PC-9 (cell line): ENCODE measurements around the gene TP53TG5. TPM values are rescaled to one million over a fixed set of nuclear protein-coding genes. Genes with fewer than 3 reads are reported as not detected.

Experiments
- BruUV-seq: library from RNA; stranded (reverse); fragments of 400-500 nt; replicated peaks from 2 replicates; lab custom pipeline; 2021; lab: Mats Ljungman, UMichigan
- CTCF ChIA-PET: fragments of 300-600 bp; sonication (Branson Sonifier 250); formaldehyde crosslinking; loops from one replicate; lab custom pipeline; 2022; ENCODE audit warnings: antibody characterized with exemption; lab: Charles Lee
- POLR2A ChIA-PET: fragments of 300-600 bp; sonication (Branson Sonifier 250); formaldehyde crosslinking; loops from one replicate; lab custom pipeline; 2022; ENCODE audit warnings: antibody characterized with exemption; ENCODE audit not compliant: unreplicated experiment; lab: Charles Lee
- DNase-seq, 2 experiments: peaks; one replicate each; pipeline versions ENCODE4 v3.0.0 to v3.0.0-alpha.2; 2015 to 2022; ENCODE audit warnings: mixed read lengths in 1 of 2
- H2AFZ ChIP-seq: fragments of 200-600 bp; sonication (generic); 2 replicates; pipeline ENCODE4 v1.8.1; 2017; ENCODE audit warnings: antibody characterized with exemption
- H3F3A ChIP-seq: fragments of 200-600 bp; sonication (generic); 2 replicates; pipeline ENCODE4 v1.8.1; 2017; ENCODE audit warnings: antibody characterized with exemption, mild to moderate bottlenecking, low read depth; ENCODE audit not compliant: insufficient read depth
- H3K27ac ChIP-seq: fragments of 200-600 bp; sonication (generic); 2 replicates; pipeline ENCODE4 v1.6.1; 2016; ENCODE audit warnings: mixed run types
- H3K27me3 ChIP-seq: fragments of 200-600 bp; sonication (generic); 2 replicates; pipeline ENCODE4 v1.6.1; 2016; ENCODE audit warnings: low read depth, mixed run types; ENCODE audit not compliant: insufficient read depth
- H3K36me3 ChIP-seq: fragments of 200-600 bp; sonication (generic); 2 replicates; pipeline ENCODE4 v1.6.1; 2016; ENCODE audit warnings: low read depth, mixed run types
- H3K4me1 ChIP-seq: fragments of 200-600 bp; sonication (generic); replicated peaks from 2 replicates; pipeline ENCODE4 v1.6.1; 2016; ENCODE audit warnings: mixed run types; ENCODE audit not compliant: insufficient read depth
- H3K4me2 ChIP-seq: fragments of 200-600 bp; sonication (generic); 2 replicates; pipeline ENCODE4 v1.6.1; 2017; ENCODE audit warnings: mixed run types
- H3K4me3 ChIP-seq: fragments of 200-600 bp; sonication (generic); 2 replicates; pipeline ENCODE4 v1.6.1; 2016; ENCODE audit warnings: mixed run types
- H3K79me2 ChIP-seq: fragments of 200-600 bp; sonication (generic); 2 replicates; pipeline ENCODE4 v1.6.1; 2017; ENCODE audit warnings: low read depth, mixed run types
- H3K9me2 ChIP-seq: fragments of 200-600 bp; sonication (generic); 2 replicates; pipeline ENCODE4 v1.8.1; 2017; ENCODE audit warnings: mild to moderate bottlenecking; ENCODE audit not compliant: insufficient read depth
- H3K9me3 ChIP-seq: fragments of 200-600 bp; sonication (generic); 2 replicates; pipeline ENCODE4 v1.8.1; 2016; ENCODE audit warnings: low read depth; ENCODE audit not compliant: insufficient read depth
- H4K20me1 ChIP-seq: fragments of 200-600 bp; sonication (generic); 2 replicates; pipeline ENCODE4 v1.8.1; 2017; ENCODE audit not compliant: insufficient read depth
- CTCF ChIP-seq: fragments of 200-600 bp; sonication (generic); conservative IDR thresholded peaks from 2 replicates; pipeline ENCODE4 v1.6.1; 2017; ENCODE audit warnings: mixed run types, antibody characterized with exemption, mild to moderate bottlenecking, moderate library complexity
- EZH2 ChIP-seq: fragments of 200-600 bp; sonication (generic); IDR thresholded peaks from 2 replicates; pipeline ENCODE4 v1.8.0; 2017; ENCODE audit warnings: antibody characterized with exemption, low read depth
- intact Hi-C: fragments of 100-400 bp; cut with micrococcal nuclease; formaldehyde crosslinking; loops from one replicate; pipeline ENCODE4 v1.10.0; 2022; ENCODE audit not compliant: unreplicated experiment
- total RNA-seq: library from RNA; stranded (reverse); gene quantifications from 2 replicates; pipeline ENCODE4 v1.2.3, GENCODE V29; 2021

Gene TP53TG5
- total RNA-seq, 1 experiment from 2014 or later, result not detected

GRCh38 chr20:45361793-45362192 lies 16.3 kb downstream of the TP53TG5 start:
- intact Hi-C loops, result loop anchor here (2.0 to 5.0 kb wide), 3 partner anchors 17 to 76 kb away; no protein-coding TSS in a partner anchor
- H3K27ac ChIP-seq, result no peak overlapping the region
- H3K4me3 ChIP-seq, result no peak overlapping the region
- H3K9me2 ChIP-seq, result no peaks in the 10 kb centered on the region
- DNase-seq, result no peak
- peaks cover 19% of the 10 kb centered on the region for H3F3A ChIP-seq
- no TSS peak for BruUV-seq
- no peak overlapping the region for H3K4me2 ChIP-seq
- H3K27me3 ChIP-seq, result no peaks in the 10 kb centered on the region
- H3K79me2 ChIP-seq, result peaks cover 27% of the 10 kb centered on the region
- CTCF ChIA-PET, result interaction anchor here (0.8 to 1.5 kb wide), 2 partner anchors 18 to 57 kb away, joined by 3 to 4 read pairs; no protein-coding TSS in a partner anchor
- H3K36me3 ChIP-seq, result peaks cover 12% of the 10 kb centered on the region; the same call in 1 of the 2 replicates
- TF ChIP-seq EZH2 (no peak), CTCF (no peak)
- H2AFZ ChIP-seq, result no peak overlapping the region
- peaks cover 7% of the 10 kb centered on the region; the same call in 1 of the 2 replicates for H4K20me1 ChIP-seq
- POLR2A ChIA-PET, result interaction anchor here (2.3 kb wide), 1 partner anchor 14 kb away, joined by 13 read pairs; the partner anchor contains the start of gene SDC4
- H3K9me3 ChIP-seq, result no peaks in the 10 kb centered on the region
- peaks cover 41% of the 10 kb centered on the region for H3K4me1 ChIP-seq

- peaks cover 7% of the 10 kb centered on the region; the same call in 1 of the 2 replicates for H4K20me1 ChIP-seq
- H3K36me3 ChIP-seq, result no peaks in the 10 kb centered on the region
- peaks cover 10% of the 10 kb centered on the region for H3K79me2 ChIP-seq
- POLR2A ChIA-PET, result interaction anchor here (0.7 to 1.1 kb wide), 4 partner anchors 12 to 294 kb away, joined by 3 to 11 read pairs (median 6); no protein-coding TSS in a partner anchor
- no peak overlapping the region for H3K27ac ChIP-seq
- no peak overlapping the region for H2AFZ ChIP-seq
- H3K27me3 ChIP-seq, result no peaks in the 10 kb centered on the region
- no peak overlapping the region for H3K4me3 ChIP-seq
- TF ChIP-seq CTCF (no peak), EZH2 (no peak)
- H3F3A ChIP-seq, result peaks cover 39% of the 10 kb centered on the region
- DNase-seq, result peak in 1 of 2 experiments; percentile 61
- peaks cover 62% of the 10 kb centered on the region for H3K4me1 ChIP-seq
- BruUV-seq, result no TSS peak
- intact Hi-C loops, result loop anchor here (5.0 kb wide), 1 partner anchor 78 kb away; no protein-coding TSS in a partner anchor
- peak overlapping the region; percentile 2; the same call in 1 of the 2 replicates for H3K4me2 ChIP-seq
- CTCF ChIA-PET, result interaction anchor here (0.5 to 1.0 kb wide), 4 partner anchors 15 to 439 kb away, joined by 3 to 9 read pairs (median 4); no protein-coding TSS in a partner anchor
- no peaks in the 10 kb centered on the region for H3K9me2 ChIP-seq
- H3K9me3 ChIP-seq, result no peaks in the 10 kb centered on the region
Measured at GRCh38 chr20:45359406-45360148, 18.5 kb downstream of the TP53TG5 start.

GRCh38 chr20:45359069-45359405 lies 19.1 kb downstream of the TP53TG5 start:
- Histone ChIP-seq H3K27ac (no peak overlapping the region), H3F3A (peaks cover 39% of the 10 kb centered on the region), H4K20me1 (peaks cover 5% of the 10 kb centered on the region; the same call in 1 of the 2 replicates), H3K9me2 (no peaks in the 10 kb centered on the region), H3K4me2 (no peak overlapping the region), H3K79me2 (peaks cover 7% of the 10 kb centered on the region), H3K36me3 (no peaks in the 10 kb centered on the region), H3K4me3 (no peak overlapping the region), H3K4me1 (peaks cover 60% of the 10 kb centered on the region), H2AFZ (no peak overlapping the region), H3K9me3 (no peaks in the 10 kb centered on the region), H3K27me3 (no peaks in the 10 kb centered on the region)
- intact Hi-C loops, result no loop called here
- CTCF ChIA-PET, result interaction anchor here (1.0 kb wide), 2 partner anchors 15 to 36 kb away, joined by 3 to 4 read pairs; no protein-coding TSS in a partner anchor
- no peak for DNase-seq
- POLR2A ChIA-PET, result interaction anchor here (0.7 kb wide), 1 partner anchor 293 kb away, joined by 3 read pairs; no protein-coding TSS in a partner anchor
- TF ChIP-seq CTCF, result no peak
- TF ChIP-seq EZH2, result no peak
- BruUV-seq, result no TSS peak
